CD4-positive, alpha-beta T cell (primary cell): ENCODE results near the gene POLR3K. TPM values are rescaled to one million over a fixed set of nuclear protein-coding genes. Genes with fewer than 3 reads are reported as not detected.

Experiments
- ATAC-seq: fragments of 200-7000 bp; cut with Tn5 transposase; one replicate; pipeline ENCODE4 v1.10.0; 2022; ENCODE audit warnings: mild to moderate bottlenecking; ENCODE audit not compliant: poor library complexity
- CTCF ChIA-PET: fragments of 350-600 bp; sonication (Branson Sonifier 250); formaldehyde crosslinking; loops from one replicate; lab custom pipeline; 2021; ENCODE audit warnings: antibody characterized with exemption, inconsistent platforms; lab: Charles Lee
- POLR2A ChIA-PET: fragments of 350-600 bp; sonication (Branson Sonifier 250); formaldehyde crosslinking; loops from one replicate; lab custom pipeline; 2021; ENCODE audit warnings: antibody characterized with exemption, inconsistent platforms; lab: Charles Lee
- DNase-seq, 14 experiments: peaks; one replicate each; pipeline ENCODE4 v3.0.0-alpha.2; 2013 to 2020; ENCODE audit warnings: mixed read lengths in 2 of 14
- H3K27ac ChIP-seq, 2 donors: one replicate each; pipeline versions ENCODE4 v1.5.1 to v1.7.0; 2013; ENCODE audit warnings: low read length in 2 of 2, low read depth in 1 of 2, mild to moderate bottlenecking in 1 of 2
- H3K27me3 ChIP-seq, 2 experiments: 1 replicate in 1 of 2; 2 replicates in 1 of 2; pipeline versions ENCODE4 v1.6.1 to v1.7.0; 2013; ENCODE audit warnings: low read length in 2 of 2, control low read depth in 1 of 2, mild to moderate bottlenecking in 1 of 2, moderate library complexity in 1 of 2; ENCODE audit not compliant: insufficient read depth in 2 of 2, control insufficient read depth in 1 of 2
- H3K36me3 ChIP-seq: one replicate; pipeline ENCODE4 v1.6.1; 2013; ENCODE audit warnings: low read length, control low read depth; ENCODE audit not compliant: insufficient read depth
- H3K4me1 ChIP-seq: one replicate; pipeline ENCODE4 v1.6.1; 2013; ENCODE audit warnings: low read length, control low read depth; ENCODE audit not compliant: insufficient read depth
- H3K4me3 ChIP-seq: one replicate; pipeline ENCODE4 v1.5.1; 2013; ENCODE audit warnings: mild to moderate bottlenecking, low read length, moderate library complexity
- H3K9me3 ChIP-seq, 2 experiments: 1 replicate in 1 of 2; 2 replicates in 1 of 2; pipeline versions ENCODE4 v1.6.1 to v1.7.0; 2013; ENCODE audit warnings: low read length in 2 of 2, mild to moderate bottlenecking in 2 of 2, control low read depth in 1 of 2, moderate library complexity in 1 of 2; ENCODE audit not compliant: control insufficient read depth in 1 of 2, insufficient read depth in 1 of 2
- H3K27ac Mint-ChIP-seq: one replicate; pipeline ENCODE4 v1.8.0; 2020; ENCODE audit warnings: mixed read lengths
- H3K27me3 Mint-ChIP-seq: one replicate; pipeline ENCODE4 v1.8.0; 2021; ENCODE audit warnings: mixed read lengths
- H3K36me3 Mint-ChIP-seq: one replicate; pipeline ENCODE4 v1.8.0; 2021; ENCODE audit warnings: low read depth, mixed read lengths
- H3K4me1 Mint-ChIP-seq: one replicate; pipeline ENCODE4 v1.8.0; 2021; ENCODE audit warnings: low read depth, mixed read lengths
- H3K4me3 Mint-ChIP-seq: one replicate; pipeline ENCODE4 v1.8.0; 2020; ENCODE audit warnings: mild to moderate bottlenecking, mixed read lengths
- H3K9me3 Mint-ChIP-seq: one replicate; pipeline ENCODE4 v1.8.0; 2020; ENCODE audit warnings: mixed read lengths
- intact Hi-C, 2 experiments: fragments of 100-400 bp; cut with DNase I in 1 of 2; cut with micrococcal nuclease in 1 of 2; formaldehyde crosslinking; loops; one replicate each; pipeline versions ENCODE4 v1.15.1 to v1.9.0; 2023 to 2025; cut with DNase I, micrococcal nuclease
- total RNA-seq, 174 experiments: library from RNA in 2 of 174; stranded (reverse) in 2 of 174; gene quantifications; one replicate each; pipeline ENCODE4 v1.2.3 and lab custom pipeline; 2021 to 2026
- TF ChIP-seq, protein P1 (sequence below): fragments of 200-600 bp; IDR thresholded peaks from one replicate; pipeline ENCODE4 v1.8.0; 2022; ENCODE audit warnings: antibody characterized with exemption, mild to moderate bottlenecking

The POLR3K gene
- total RNA-seq, 2 experiments from 2014 or later: 4.1 TPM

GRCh38 chr16:83781-84615 is 30.6 kb upstream of the POLR3K start:
- ChIA-PET POLR2A (no interaction called here), CTCF (interaction anchor here (1.3 kb wide), 1 partner anchor 18 kb away, joined by 3 read pairs; no protein-coding TSS in a partner anchor)
- ATAC-seq (peak; percentile 43), DNase-seq (peak in 2 of 14 experiments; percentile 20 to 37)
- H3K27ac ChIP-seq: peak overlapping the region in 1 of 2 donors; percentile 50
- H3K4me1 Mint-ChIP-seq: peaks cover 28% of the 10 kb centered on the region
- H3K27me3 ChIP-seq: no peaks in the 10 kb centered on the region
- H3K36me3 ChIP-seq: peaks cover 48% of the 10 kb centered on the region
- no peak overlapping the region for H3K4me3 ChIP-seq
- intact Hi-C loops: no loop called here
- peaks cover 27% of the 10 kb centered on the region for H3K4me1 ChIP-seq
- peak overlapping the region; percentile 3 for H3K4me3 Mint-ChIP-seq
- TF ChIP-seq, protein P1, sequence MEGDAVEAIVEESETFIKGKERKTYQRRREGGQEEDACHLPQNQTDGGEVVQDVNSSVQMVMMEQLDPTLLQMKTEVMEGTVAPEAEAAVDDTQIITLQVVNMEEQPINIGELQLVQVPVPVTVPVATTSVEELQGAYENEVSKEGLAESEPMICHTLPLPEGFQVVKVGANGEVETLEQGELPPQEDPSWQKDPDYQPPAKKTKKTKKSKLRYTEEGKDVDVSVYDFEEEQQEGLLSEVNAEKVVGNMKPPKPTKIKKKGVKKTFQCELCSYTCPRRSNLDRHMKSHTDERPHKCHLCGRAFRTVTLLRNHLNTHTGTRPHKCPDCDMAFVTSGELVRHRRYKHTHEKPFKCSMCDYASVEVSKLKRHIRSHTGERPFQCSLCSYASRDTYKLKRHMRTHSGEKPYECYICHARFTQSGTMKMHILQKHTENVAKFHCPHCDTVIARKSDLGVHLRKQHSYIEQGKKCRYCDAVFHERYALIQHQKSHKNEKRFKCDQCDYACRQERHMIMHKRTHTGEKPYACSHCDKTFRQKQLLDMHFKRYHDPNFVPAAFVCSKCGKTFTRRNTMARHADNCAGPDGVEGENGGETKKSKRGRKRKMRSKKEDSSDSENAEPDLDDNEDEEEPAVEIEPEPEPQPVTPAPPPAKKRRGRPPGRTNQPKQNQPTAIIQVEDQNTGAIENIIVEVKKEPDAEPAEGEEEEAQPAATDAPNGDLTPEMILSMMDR: no peak
- peaks cover 21% of the 10 kb centered on the region for H3K36me3 Mint-ChIP-seq
- no peaks in the 10 kb centered on the region for H3K27me3 Mint-ChIP-seq
- peak overlapping the region; percentile 46 for H3K27ac Mint-ChIP-seq
- no peaks in the 10 kb centered on the region for H3K9me3 Mint-ChIP-seq
- no peaks in the 10 kb centered on the region for H3K9me3 ChIP-seq

GRCh38 chr16:83060-83603 is 29.7 kb upstream of the POLR3K start:
- H3K9me3 Mint-ChIP-seq: no peaks in the 10 kb centered on the region
- peaks cover 21% of the 10 kb centered on the region for H3K36me3 Mint-ChIP-seq
- ChIA-PET POLR2A (no interaction called here), CTCF (no interaction called here)
- H3K4me3 Mint-ChIP-seq: no peak overlapping the region
- Histone ChIP-seq H3K4me3 (no peak overlapping the region), H3K36me3 (peaks cover 41% of the 10 kb centered on the region), H3K4me1 (peaks cover 33% of the 10 kb centered on the region), H3K27me3 (no peaks in the 10 kb centered on the region), H3K27ac (no peak overlapping the region), H3K9me3 (no peaks in the 10 kb centered on the region)
- peak overlapping the region; percentile 27 for H3K27ac Mint-ChIP-seq
- ATAC-seq (no peak), DNase-seq (no peak)
- peaks cover 28% of the 10 kb centered on the region for H3K4me1 Mint-ChIP-seq
- intact Hi-C loops: no loop called here
- H3K27me3 Mint-ChIP-seq: no peaks in the 10 kb centered on the region
- TF ChIP-seq, protein P1: no peak

DNA sequence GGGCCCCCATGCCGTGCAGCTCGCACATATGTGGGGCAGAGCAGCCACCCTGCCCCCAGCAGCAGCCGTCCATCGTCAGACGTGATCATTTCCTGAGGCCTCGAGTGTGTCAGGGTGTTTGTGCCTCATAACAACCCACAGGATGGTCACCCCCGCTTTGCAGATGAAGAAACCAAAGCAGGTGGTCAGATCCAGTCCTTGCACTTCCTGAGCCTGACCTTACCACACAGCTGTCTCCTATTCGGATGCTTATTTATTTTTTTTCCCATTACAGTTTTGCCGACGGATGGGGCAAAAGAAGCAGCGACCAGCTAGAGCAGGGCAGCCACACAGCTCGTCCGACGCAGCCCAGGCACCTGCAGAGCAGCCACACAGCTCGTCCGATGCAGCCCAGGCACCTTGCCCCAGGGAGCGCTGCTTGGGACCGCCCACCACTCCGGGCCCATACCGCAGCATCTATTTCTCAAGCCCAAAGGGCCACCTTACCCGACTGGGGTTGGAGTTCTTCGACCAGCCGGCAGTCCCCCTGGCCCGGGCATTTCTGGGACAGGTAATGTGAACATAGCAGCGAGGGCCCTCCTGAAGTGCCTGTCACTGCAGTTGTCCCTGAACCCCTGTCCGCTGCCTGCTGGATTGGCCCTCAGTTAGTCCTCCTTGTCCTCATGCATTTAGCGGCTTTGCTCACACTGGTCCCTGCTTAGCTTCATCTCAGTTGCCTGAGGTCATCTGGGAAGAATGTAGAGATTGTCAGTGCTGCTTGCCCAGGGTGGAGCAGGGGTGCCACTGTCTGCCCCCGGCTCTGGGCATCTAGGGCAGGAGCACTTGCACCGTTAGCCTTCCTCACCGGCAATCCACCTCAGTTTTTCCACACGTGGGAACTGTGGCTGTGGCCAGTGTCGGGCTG is 26.0 kb upstream of the POLR3K start:
- Mint-ChIP-seq H3K27me3 (peaks cover 6% of the 10 kb centered on the region), H3K36me3 (peaks cover 7% of the 10 kb centered on the region), H3K4me1 (peaks cover 40% of the 10 kb centered on the region), H3K27ac (no peak overlapping the region), H3K9me3 (no peaks in the 10 kb centered on the region), H3K4me3 (peak overlapping the region; percentile 91)
- Histone ChIP-seq H3K27me3 (no peaks in the 10 kb centered on the region), H3K4me3 (peak overlapping the region; percentile 73), H3K4me1 (peaks cover 46% of the 10 kb centered on the region), H3K9me3 (no peaks in the 10 kb centered on the region), H3K27ac (no peak overlapping the region), H3K36me3 (peaks cover 14% of the 10 kb centered on the region)
- TF ChIP-seq, protein P1: no peak
- POLR2A ChIA-PET: interaction anchor here (1.6 to 1.9 kb wide), 2 partner anchors 17 to 26 kb away, joined by 5 to 6 read pairs; partner anchors contain the start of genes POLR3K and SNRNP25
- DNase-seq (no peak), ATAC-seq (no peak)
- CTCF ChIA-PET: interaction anchor here (1.5 to 1.6 kb wide), 2 partner anchors 14 to 17 kb away, joined by 5 read pairs; no protein-coding TSS in a partner anchor
- intact Hi-C loops: loop anchor here in 1 of 2 experiments (2.0 kb wide), 1 partner anchor 25 kb away; no protein-coding TSS in a partner anchor
